Measurements from ENCODE around the gene GLRA1. TPM values are rescaled to one million over a fixed set of nuclear protein-coding genes. Genes with fewer than 3 reads are reported as not detected.

The GLRA1 gene
- total RNA-seq, 1 experiment from 2014 or later = not detected

GRCh38 chr5:151820903-151821302, 103.7 kb downstream of the GLRA1 start:
- no peak for DNase-seq (ENCODE audit: low read depth, low spot score)
- POLR2A ChIA-PET = no interaction called here
- H3K27ac ChIP-seq (ENCODE audit: low read length) = no peak overlapping the region

GRCh38 chr5:151820271-151820670, 104.4 kb downstream of the GLRA1 start:
- no peak overlapping the region for H3K4me3 ChIP-seq (ENCODE audit: low read depth in 2 of 2, low read length in 2 of 2)
- no TSS peak for BruUV-seq (replicated peaks)

More at GRCh38 chr5:151820903-151821302, 103.7 kb downstream of the GLRA1 start:
- no peaks in the 10 kb centered on the region for H3K4me1 ChIP-seq (ENCODE audit: control insufficient read depth, insufficient read depth, low read length)
- CTCF ChIA-PET = no interaction called here
- TF ChIP-seq, protein P1, sequence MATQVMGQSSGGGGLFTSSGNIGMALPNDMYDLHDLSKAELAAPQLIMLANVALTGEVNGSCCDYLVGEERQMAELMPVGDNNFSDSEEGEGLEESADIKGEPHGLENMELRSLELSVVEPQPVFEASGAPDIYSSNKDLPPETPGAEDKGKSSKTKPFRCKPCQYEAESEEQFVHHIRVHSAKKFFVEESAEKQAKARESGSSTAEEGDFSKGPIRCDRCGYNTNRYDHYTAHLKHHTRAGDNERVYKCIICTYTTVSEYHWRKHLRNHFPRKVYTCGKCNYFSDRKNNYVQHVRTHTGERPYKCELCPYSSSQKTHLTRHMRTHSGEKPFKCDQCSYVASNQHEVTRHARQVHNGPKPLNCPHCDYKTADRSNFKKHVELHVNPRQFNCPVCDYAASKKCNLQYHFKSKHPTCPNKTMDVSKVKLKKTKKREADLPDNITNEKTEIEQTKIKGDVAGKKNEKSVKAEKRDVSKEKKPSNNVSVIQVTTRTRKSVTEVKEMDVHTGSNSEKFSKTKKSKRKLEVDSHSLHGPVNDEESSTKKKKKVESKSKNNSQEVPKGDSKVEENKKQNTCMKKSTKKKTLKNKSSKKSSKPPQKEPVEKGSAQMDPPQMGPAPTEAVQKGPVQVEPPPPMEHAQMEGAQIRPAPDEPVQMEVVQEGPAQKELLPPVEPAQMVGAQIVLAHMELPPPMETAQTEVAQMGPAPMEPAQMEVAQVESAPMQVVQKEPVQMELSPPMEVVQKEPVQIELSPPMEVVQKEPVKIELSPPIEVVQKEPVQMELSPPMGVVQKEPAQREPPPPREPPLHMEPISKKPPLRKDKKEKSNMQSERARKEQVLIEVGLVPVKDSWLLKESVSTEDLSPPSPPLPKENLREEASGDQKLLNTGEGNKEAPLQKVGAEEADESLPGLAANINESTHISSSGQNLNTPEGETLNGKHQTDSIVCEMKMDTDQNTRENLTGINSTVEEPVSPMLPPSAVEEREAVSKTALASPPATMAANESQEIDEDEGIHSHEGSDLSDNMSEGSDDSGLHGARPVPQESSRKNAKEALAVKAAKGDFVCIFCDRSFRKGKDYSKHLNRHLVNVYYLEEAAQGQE (IDR thresholded peaks at IDR 0.05; ENCODE audit: insufficient read depth in 1 of 2, low read depth in 2 of 2, low read length in 1 of 2) = no peak
- TF ChIP-seq TCF7L2 (IDR thresholded peaks at IDR 0.05; ENCODE audit: low read depth, low read length) (no peak), SIN3A (IDR thresholded peaks at IDR 0.05; ENCODE audit: borderline replicate concordance, insufficient read depth, low read depth, low read length) (no peak), CTCF (IDR thresholded peaks at IDR 0.05) (no peak), POLR2AphosphoS5 (IDR thresholded peaks at IDR 0.05; ENCODE audit: low read depth, low read length) (no peak)
- H3K9me3 ChIP-seq (ENCODE audit: control insufficient read depth, insufficient read depth, low read depth, low read length) = no peaks in the 10 kb centered on the region
- no TSS peak for BruUV-seq (replicated peaks)
- no peaks in the 10 kb centered on the region for H3K27me3 ChIP-seq (ENCODE audit: control insufficient read depth, insufficient read depth, low read length)
- peaks cover 18% of the 10 kb centered on the region for H3K36me3 ChIP-seq (ENCODE audit: control insufficient read depth, insufficient read depth, low read length)
- no peak overlapping the region for H3K4me3 ChIP-seq (ENCODE audit: low read depth in 2 of 2, low read length in 2 of 2)
- no peak for ATAC-seq
- in situ Hi-C loops (cut with HindIII; ENCODE audit: low pct_unique_long_range_greater_than_20kb, low sequenced_read_pairs) = no loop called here
- intact Hi-C loops (cut with micrococcal nuclease; ENCODE audit: unreplicated experiment) = loop anchor here (10.0 kb wide), 1 partner anchor 684 kb away; no protein-coding TSS in a partner anchor

More at GRCh38 chr5:151820271-151820670, 104.4 kb downstream of the GLRA1 start:
- intact Hi-C loops (cut with micrococcal nuclease; ENCODE audit: unreplicated experiment) = loop anchor here (10.0 kb wide), 1 partner anchor 685 kb away; no protein-coding TSS in a partner anchor
- H3K27ac ChIP-seq (ENCODE audit: low read length) = no peak overlapping the region
- in situ Hi-C loops (cut with HindIII; ENCODE audit: low pct_unique_long_range_greater_than_20kb, low sequenced_read_pairs) = no loop called here
- ChIA-PET POLR2A (no interaction called here), CTCF (interaction anchor here (0.6 kb wide), 1 partner anchor 61 kb away, joined by 6 read pairs; no protein-coding TSS in a partner anchor)
- H3K9me3 ChIP-seq (ENCODE audit: control insufficient read depth, insufficient read depth, low read depth, low read length) = no peaks in the 10 kb centered on the region
- H3K27me3 ChIP-seq (ENCODE audit: control insufficient read depth, insufficient read depth, low read length) = no peaks in the 10 kb centered on the region
- TF ChIP-seq, protein P1 (IDR thresholded peaks at IDR 0.05; ENCODE audit: insufficient read depth in 1 of 2, low read depth in 2 of 2, low read length in 1 of 2) = no peak
- no peak for TF ChIP-seq TCF7L2 (IDR thresholded peaks at IDR 0.05; ENCODE audit: low read depth, low read length)
- no peak for TF ChIP-seq SIN3A (IDR thresholded peaks at IDR 0.05; ENCODE audit: borderline replicate concordance, insufficient read depth, low read depth, low read length)
- no peak for TF ChIP-seq POLR2AphosphoS5 (IDR thresholded peaks at IDR 0.05; ENCODE audit: low read depth, low read length)
- no peak for TF ChIP-seq CTCF (IDR thresholded peaks at IDR 0.05)
- H3K36me3 ChIP-seq (ENCODE audit: control insufficient read depth, insufficient read depth, low read length) = peaks cover 22% of the 10 kb centered on the region
- DNase-seq (ENCODE audit: low read depth, low spot score) (no peak), ATAC-seq (no peak)
- H3K4me1 ChIP-seq (ENCODE audit: control insufficient read depth, insufficient read depth, low read length) = no peaks in the 10 kb centered on the region
